SK-N-DZ (cell line): ENCODE measurements around the gene GPR75. TPM values are rescaled to one million over a fixed set of nuclear protein-coding genes. Genes with fewer than 3 reads are reported as not detected.

Experiments used
- DNase-seq: peaks from one replicate; pipeline ENCODE4 v3.0.0-alpha.2; 2015; ENCODE audit warnings: low spot score
- polyA plus RNA-seq, 2 experiments: library from polyadenylated mRNA; depleted of rRNA; stranded (reverse); fragments of >200 nt; gene quantifications; 2 replicates each; pipeline ENCODE4 v1.2.3, GENCODE V29; 2014

GPR75 gene
- polyA plus RNA-seq (2014; cell fraction: cytosol; rRNA removed): 3.2 and 4.2 TPM in 2 replicates
- polyA plus RNA-seq (2014; cell fraction: nucleus; rRNA removed): 3.3 and 5.1 TPM in 2 replicates

DNA sequence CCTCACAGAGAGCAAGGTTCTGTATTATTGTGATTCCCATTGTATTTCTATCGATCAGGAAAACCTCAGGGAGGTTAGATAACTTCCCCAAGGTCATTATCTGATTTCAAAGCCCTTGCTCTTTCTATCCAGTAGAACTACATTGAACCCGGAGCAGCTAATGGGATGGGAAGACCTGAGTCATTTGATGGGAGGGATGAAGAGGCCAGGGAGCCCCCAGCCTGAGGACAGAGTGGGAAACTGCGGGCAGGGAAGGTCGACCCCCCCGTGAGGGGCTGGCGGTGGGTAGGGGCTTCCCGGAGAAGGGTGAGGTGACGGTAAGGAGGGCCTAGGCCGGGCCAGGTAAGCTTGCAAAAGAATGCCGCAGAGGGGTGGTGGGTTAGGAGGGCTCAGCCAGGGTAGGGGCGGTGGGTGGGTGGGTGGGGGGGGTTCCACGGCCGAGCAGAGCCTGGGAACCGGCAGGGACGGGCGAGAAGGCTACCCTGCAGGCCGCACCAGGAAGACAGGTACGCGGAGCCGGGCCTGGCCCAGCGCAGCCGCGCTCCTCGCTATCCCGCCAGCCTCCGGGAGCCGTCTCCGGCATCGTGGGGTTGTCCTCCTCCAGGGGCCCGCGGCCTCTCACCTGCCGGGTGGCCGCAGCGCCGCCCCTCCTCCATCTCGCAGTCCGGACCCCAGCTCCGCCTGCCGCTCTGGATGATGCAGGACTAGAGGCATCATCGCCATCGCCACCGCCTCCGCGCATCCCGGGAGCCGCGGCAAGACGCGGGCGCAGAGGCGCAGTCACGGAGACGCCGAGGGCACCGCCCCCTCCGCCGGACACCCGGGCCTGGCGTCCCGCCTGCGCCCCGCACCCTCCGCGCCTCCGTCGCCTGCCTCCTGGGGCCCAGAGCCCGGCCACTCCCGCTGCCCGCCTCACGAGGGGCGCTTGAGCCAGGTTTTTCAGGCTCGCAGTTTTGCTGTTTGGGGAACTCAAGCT, at the start of gene GPR75:
Gene GPR75 (minus strand): TSS at position 762 of the 976 bp plus-strand sequence. CDS start 5,211 bp downstream, outside the sequence.
- no peak for DNase-seq

DNA sequence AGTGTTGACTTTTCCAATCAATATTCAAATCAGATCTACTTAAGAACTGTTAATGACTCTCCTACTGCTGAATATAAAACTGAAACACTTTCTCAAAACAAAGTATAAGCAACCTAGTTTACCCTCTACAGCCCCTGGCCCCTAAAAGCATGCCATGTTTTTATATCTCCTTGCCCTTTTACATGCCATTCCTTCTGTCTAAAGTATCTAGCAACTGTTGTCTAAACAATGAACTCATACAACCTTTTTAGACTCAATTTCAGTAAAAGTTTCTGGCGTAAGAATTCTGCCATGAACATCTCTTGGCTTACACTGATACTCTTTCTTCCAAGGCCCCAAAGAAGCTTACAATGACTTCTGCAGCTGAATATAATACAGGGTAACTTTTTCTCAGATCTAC, 47.8 kb upstream of the GPR75 start:
- DNase-seq: no peak

DNA sequence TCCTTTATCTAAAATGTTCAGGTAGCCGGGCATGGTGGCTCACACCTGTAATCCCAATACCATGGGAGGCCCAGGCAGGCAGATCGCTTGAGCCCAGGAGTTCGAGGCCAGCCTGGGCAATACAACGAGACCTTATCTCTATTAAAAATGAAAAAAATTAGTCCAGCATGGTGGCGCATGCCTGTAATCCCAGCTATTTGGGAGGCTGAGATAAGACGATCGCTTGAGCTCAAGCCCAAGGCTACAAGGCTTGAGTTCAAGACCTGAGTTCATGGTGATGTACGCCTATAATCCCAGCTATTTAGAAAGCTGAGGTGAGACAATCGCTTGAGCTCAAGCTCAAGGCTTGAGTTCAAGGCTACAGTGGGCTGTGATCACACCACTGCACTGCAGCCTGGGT, 45.6 kb upstream of the GPR75 start:
- DNase-seq: no peak

DNA sequence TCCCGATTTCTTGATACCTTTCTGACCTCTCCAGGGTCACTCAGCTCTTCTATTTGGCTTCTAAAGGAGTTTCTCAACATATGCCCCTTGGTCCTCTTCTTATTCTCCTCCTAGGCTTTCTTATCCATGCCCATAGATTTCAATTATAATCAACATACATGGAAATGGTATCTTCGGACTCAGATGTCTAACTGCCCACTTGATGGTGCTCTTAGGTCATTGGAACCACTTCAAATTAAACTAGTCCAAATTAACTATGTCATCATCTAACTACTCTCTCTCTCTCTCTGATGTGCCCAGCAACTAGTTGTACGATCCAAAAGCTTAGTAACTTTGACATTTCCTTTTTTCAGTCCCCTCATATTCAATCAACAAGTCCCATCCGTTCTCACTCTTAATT, 43.2 kb upstream of the GPR75 start:
- DNase-seq: no peak

DNA sequence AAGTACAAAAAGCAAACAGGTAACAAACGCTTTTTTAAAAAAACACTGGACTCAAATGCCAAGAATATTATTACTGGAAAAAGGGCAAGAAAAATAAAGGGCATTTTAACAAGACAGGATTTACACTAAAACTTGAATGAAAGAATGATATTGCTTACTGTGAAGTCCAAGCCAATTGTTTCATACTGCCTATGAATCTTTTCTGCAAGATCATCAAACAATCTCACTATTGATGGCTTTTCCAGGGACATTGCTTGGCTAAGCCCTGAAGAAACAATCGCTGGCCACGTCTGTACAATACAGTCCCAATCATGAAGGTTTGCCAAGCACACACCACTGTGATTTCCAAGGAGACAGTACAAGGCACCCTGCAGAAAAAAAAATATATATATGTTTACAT, 41.4 kb upstream of the GPR75 start:
- DNase-seq: no peak

DNA sequence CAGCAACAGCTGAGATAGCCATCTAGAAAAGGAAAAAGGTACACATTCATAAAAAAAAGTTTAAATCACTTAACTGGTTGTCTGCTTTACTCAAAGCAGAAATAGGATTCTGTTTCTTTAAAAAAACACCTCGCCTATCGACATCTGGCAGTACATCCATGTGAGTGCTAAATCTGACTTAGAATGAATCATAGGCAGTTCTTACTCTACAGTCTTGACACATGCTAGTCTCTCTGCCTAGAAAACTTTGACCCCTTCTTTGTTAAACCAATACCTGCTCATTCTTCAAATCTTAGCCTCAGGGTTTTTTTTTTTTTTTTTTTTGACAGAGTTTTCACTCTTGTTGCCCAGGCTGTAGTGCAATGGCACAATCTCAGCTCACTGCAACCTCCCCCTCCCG, 37.1 kb upstream of the GPR75 start:
- DNase-seq: no peak

DNA sequence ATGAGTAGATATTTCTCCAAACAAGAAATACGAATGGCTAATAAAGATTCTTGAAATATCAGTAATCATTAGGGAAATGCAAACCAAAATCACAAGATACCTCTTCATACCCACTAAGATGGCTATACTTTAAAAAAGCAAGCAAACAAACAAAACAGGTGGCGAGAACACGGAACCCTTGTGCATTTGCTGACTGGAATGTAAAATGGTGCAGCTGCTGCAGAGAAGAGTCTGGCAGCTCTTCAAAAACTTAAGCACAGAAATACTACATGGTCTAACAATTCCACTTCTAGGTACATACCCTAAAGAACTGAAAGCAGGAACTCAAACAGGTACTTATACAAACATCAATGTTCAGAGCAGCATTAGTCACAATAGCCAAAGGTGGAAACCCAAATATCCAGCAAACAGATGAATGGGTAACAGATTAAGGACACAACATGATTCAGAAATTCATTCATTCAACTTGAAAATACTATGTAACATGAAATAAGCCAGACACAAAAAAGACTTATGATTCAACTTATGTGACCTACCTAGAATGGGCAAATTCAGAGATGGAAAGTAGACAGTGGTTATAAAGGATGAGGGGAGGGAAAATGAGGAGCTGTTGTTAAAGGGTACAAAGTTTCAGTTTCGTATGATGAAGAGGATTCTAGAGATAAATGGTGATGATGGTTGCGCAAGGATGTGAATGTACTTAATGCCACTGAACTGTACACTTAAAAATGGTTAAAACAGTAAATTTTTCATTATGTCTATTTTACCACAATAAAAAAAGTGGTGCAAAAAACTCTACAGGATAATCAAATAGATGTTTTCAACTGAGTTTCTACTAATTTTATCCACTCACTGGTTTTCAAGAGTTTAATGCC, 26.9 kb upstream of the GPR75 start:
- no peak for DNase-seq

DNA sequence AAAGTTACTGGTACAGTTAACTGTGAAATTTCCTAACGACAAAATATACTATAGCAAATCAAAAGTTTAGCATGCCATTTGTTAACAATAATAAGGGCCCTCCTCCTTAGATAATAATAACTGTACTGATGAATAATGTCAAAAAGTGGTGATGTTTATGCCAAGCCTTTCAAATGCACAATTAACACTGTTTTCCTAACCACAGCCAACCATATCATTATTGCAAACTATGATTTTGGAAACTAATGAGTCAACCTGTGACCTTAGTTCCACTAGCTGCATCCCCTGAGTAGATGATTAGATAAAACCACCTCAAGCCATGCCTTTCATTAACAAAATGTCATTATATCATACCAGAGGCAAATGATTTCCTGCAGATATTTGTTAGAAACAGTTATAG, 25.1 kb upstream of the GPR75 start:
- DNase-seq: no peak

DNA sequence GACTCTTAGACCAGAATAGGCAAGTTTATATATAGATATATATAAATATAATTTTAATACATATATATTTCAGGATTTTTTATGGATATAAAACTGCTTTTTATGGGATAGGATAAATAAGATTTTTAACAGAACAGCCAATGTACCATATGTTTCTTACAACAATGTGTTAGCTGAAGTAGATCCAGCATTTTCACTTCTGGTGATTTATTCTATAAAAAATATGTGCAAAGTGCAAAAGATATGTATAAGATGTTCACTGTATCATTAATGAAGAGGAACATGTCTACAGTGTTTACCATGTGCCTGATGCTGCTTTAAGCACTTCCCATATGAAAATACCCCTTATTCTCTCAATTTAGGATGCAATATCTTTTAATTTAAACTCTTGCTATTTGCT, 22.2 kb upstream of the GPR75 start:
- DNase-seq: no peak

DNA sequence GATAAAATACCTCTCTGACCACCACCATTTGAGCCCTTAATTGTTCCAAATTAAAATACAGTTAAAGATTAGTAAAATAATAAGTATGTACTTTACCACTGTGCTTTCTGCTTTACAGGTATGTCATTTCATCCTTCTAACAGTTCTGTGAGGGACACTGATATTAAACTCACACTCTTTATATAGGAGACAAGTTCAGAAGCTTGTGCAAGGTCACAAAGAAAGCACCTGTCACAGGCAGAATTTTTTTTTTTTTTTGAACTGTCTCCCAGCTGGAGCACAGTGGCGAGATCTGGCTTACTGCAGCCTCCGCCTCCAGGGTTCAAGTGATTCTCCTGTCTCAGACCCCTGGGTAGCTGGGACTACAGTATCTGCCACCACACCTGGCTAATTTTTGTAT, 21.6 kb upstream of the GPR75 start:
- DNase-seq: no peak

DNA sequence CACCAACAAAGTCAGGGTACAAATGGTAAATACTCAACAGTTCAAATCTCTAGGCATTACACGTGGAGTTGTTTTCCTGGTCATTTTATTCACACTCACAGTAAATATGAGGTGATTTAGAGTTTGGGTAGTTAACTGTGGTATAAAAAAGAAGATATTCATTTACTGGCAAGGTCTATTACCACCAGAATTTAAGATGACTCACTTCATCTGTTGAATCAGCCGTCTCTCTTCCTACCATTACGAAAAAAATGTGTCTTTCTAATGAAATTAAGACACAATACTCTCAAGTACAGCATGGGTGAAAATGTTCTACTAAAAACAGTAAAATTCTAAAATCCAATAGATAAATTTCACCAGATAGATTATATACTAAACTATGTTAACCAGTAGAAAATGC, 21.0 kb upstream of the GPR75 start:
- no peak for DNase-seq

DNA sequence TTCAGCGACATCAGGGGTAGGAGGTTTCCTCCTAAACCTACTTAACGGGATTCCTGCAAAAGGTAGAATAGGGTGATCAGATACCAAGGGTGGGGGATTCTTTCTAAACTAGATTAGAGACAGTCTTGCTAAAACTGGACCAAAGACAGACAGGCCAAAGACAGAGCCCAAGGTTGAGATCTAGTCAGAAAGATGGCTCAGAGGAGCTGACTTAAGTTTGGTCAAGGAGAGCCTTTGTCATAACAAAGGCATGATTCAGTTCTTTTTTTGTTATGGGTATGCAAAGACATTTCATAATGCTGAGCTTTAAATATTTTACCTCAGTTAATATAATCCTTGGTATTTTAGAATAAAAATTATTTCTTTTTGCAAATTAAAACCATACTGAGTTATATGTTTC, 17.8 kb upstream of the GPR75 start:
- DNase-seq: no peak

DNA sequence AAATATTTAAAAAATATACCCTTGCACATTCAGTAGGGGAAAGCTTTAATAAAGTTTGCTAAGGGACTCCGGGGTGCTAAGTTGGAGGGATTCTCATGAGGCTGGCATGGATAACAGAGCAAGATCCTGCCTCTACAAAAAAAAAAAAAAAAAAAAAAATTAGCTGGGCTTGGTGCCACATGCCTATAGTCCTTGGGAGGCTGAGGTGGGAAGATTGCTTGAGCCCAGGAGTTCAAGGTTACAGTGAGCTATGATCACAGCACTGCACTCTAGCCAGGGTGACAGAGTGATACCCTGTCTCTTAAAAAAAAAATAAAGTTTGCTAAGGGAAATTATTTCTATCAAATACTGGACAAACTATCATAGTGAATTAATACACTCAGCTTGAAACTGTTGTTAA, 17.3 kb upstream of the GPR75 start:
- no peak for DNase-seq

DNA sequence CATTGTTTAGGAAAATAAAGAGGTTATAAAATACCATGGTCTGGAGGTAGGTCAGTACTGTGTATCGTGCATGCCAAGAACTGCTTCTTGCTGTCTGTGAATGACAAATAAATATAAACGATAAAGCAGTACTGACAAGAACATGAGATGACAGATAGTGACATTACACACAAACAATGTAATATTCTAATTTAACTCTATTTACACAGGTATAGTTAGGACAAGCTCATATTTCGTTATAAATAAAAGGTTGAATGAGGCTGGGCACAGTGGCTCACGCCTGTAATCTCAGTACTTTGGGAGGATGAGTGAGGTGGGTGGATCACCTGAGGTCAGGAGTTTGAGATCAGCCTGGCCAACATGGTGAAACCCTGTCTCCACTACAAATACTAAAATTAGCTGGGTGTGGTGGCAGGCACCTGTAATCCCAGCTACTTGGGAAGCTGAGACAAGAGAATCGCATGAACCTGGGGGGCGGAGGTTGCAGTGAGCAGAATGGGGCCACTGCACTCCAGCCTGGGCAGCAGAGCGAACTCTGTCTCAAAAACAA, 14.7 kb upstream of the GPR75 start:
- DNase-seq: no peak

DNA sequence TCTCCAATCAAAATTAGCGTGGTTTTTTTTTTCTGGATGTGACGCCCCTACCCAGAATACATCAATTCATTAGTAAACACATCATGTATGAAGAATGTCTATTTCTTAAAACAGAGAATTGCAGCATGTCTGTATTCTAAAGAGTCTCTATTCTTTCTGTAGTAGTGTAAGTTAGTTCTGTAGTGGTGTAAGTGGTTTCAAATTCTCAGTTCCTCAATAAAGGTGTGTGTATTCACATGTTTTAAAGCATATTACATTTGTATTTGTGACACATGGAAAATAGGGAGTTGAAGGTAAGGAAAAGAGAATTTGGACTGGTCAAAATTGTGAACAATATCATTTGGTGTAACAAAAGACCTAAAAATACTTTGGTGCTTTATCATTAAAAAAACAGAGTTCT, 8.0 kb upstream of the GPR75 start:
- no peak for DNase-seq

DNA sequence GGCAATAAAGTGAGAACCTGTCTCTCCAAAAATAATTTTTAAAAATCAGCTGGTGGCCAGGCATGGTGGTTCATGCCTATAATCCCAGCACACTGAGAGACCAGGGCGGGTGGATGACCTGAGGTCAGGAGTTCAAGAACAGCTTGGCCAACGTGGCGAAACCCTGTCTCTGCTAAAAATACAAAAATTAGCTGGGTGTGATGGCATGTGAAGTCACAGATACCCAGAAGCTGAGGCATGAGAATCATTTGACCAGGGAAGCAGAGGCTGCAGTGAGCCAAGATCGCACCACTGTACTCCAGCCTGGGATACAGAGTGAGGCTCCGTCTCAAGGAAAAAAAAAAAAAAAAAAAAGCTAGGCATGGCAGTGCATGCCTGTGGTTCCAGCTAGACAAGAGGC, 7.4 kb upstream of the GPR75 start:
- DNase-seq: no peak

DNA sequence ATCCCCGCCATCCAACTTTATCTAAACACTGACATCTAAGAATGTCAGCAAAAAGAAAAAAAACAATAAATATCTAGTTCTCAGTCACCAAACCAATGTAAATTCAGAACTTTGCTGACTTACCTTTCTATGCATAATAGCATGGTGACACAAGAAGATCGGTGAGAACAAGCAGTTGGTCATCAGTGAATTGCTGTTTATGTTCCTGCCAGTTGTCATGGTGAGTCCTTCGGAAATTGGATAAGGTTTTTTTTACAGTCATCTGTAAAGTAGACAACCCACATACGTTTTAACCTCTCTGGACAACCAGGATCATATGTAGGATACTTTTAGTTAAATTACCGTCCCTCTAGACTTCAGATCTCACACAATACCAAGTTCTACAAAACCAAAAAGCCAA, 6.2 kb upstream of the GPR75 start:
- no peak for DNase-seq

DNA sequence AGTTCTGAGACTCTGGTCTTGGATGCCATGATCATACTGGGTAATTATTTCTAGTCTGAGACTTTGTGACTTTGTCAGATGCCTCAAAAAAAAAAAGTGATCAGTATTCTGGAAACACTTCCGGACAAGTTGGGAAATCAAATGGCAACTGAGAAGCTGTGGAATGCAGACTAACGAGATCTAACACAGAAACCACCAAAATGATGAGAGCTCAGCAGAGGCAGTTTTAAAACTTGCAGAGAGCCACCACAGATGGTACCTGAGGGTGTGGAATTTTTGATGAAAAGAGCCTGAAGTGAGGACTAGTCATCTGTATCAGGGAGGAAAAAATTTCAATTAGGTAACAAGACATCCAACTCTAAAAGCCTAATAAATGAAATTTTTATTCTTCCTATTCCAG, 5.5 kb upstream of the GPR75 start:
- no peak for DNase-seq

DNA sequence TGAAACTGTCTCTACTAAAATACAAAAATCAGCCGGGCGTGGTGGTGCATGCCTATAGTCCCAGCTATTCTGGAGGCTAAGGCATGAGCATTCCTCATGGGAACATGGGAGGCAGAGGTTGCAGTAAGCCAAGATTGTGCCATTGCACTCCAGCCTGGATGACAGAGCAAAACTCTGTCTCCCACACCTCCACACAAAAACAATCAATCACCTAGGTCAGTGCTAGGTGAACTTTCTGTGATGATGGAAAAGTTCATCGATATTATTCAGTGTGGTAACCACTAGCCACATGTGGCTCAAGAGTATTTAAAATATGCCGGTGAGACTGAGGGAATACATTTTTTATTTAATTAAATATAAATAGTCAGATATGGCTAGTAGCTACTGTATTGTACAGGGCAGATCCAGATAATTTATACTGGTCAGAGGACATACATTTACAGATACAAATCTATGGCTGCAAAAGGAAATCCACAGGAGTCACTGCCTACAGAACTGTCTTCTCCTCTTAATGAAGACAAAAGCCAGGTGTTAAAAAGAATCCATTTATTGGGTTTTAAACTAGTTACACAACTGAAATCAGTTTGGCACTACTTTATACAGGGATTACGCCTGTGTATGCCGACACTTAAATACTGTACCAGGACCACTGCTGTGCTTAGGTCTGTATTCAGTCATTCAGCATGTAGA, 3.9 kb upstream of the GPR75 start:
- DNase-seq: peak; percentile 89

DNA sequence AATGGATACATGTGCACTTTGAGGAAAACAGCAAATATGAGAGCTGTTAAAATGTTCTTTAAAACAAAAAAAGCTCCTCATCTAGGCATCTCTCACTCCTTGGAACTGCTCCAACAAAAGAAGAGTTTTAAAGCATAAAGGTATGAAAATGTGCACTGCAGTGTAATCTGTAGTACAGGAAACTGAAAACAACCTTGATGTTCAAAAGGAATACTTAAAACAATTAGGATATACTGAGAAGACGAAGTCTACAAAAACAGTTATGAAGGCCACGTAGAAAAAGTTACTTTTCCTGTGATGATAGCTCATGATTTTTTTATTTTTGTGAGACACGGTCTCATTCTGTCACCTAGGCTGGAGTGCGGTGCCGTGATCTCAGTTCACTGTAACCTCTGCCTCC, 2.1 kb upstream of the GPR75 start:
- DNase-seq: no peak

DNA sequence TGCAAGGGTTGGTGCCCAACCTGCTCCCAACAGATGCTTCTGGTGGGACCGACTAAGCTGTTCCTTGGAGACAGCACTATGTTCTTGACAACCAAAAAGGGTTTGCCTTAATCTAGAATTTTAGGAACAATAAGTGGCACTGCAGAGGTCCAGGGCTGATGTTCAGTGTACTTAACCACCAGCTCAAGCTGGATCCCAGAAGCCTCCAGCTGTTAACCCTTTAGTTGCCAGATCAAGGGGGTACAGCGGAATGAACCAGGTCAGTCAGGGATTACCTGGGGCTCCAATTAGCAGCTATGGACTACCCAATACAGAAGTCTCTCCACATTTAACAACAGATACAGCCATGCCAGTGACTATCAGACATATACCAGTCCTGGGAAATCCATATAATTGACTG, 3.5 kb downstream of the GPR75 start:
- DNase-seq: no peak

DNA sequence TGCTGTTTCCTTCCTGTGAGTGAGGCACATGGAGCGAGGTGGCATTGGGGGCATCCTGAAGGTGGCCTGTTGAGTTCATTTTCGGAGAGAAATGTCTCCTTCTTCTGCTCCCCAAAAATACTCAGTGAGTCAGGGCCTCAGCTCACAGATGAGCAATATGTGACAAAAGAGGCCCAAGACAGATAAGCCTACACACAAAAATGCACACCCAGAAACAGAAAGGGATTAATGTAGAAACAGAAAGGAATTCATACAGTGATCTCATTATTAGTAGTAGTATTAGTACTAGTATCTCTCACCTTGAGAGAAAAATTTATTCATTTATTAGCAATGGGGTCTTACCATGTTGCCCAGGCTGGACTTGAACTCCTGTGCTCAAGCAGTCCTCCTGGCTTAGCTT, 5.1 kb downstream of the GPR75 start:
- no peak for DNase-seq
